ENCODE results near the gene CASQ1.

CASQ1 gene

GRCh38 chr1:160197231-160197630 lies 6.9 kb downstream of the CASQ1 start:
- no peak for DNase-seq
- H3K9me3 ChIP-seq (ENCODE audit: control insufficient read depth, low read length) = no peaks in the 10 kb centered on the region
- no peaks in the 10 kb centered on the region for H3K36me3 ChIP-seq (ENCODE audit: control insufficient read depth, insufficient read depth, low read length)
- no peaks in the 10 kb centered on the region for H3K27me3 ChIP-seq (replicated peaks; ENCODE audit: control insufficient read depth, insufficient read depth, low read length, poor library complexity, severe bottlenecking)
- no peaks in the 10 kb centered on the region for H3K4me1 ChIP-seq (ENCODE audit: control insufficient read depth, insufficient read depth, low read length, poor library complexity, severe bottlenecking)
- H3K27ac ChIP-seq (ENCODE audit: insufficient read depth, low read length, poor library complexity, severe bottlenecking) = no peak overlapping the region
- no peak overlapping the region for H3K4me3 ChIP-seq (ENCODE audit: insufficient read depth, low read depth, low read length, poor library complexity, severe bottlenecking)

GRCh38 chr1:160200786-160201185 lies 10.4 kb downstream of the CASQ1 start:
- Histone ChIP-seq H3K27ac (ENCODE audit: insufficient read depth, low read length, poor library complexity, severe bottlenecking) (no peak overlapping the region), H3K9me3 (ENCODE audit: control insufficient read depth, low read length) (no peaks in the 10 kb centered on the region), H3K36me3 (ENCODE audit: control insufficient read depth, insufficient read depth, low read length) (no peaks in the 10 kb centered on the region), H3K4me1 (ENCODE audit: control insufficient read depth, insufficient read depth, low read length, poor library complexity, severe bottlenecking) (peaks cover 6% of the 10 kb centered on the region), H3K27me3 (replicated peaks; ENCODE audit: control insufficient read depth, insufficient read depth, low read length, poor library complexity, severe bottlenecking) (no peaks in the 10 kb centered on the region), H3K4me3 (ENCODE audit: insufficient read depth, low read depth, low read length, poor library complexity, severe bottlenecking) (no peak overlapping the region)
- no peak for DNase-seq

- Histone ChIP-seq H3K4me1 (ENCODE audit: control insufficient read depth, insufficient read depth, low read length, poor library complexity, severe bottlenecking) (peaks cover 12% of the 10 kb centered on the region), H3K27me3 (replicated peaks; ENCODE audit: control insufficient read depth, insufficient read depth, low read length, poor library complexity, severe bottlenecking) (no peaks in the 10 kb centered on the region), H3K9me3 (ENCODE audit: control insufficient read depth, low read length) (no peaks in the 10 kb centered on the region), H3K36me3 (ENCODE audit: control insufficient read depth, insufficient read depth, low read length) (no peaks in the 10 kb centered on the region), H3K27ac (ENCODE audit: insufficient read depth, low read length, poor library complexity, severe bottlenecking) (no peak overlapping the region), H3K4me3 (ENCODE audit: insufficient read depth, low read depth, low read length, poor library complexity, severe bottlenecking) (no peak overlapping the region)
- DNase-seq = no peak
Observed at GRCh38 chr1:160204526-160205241, 14.3 kb downstream of the CASQ1 start.

GRCh38 chr1:160205242-160206035 lies 15.1 kb downstream of the CASQ1 start, which contains the start of gene PEA15:
Gene PEA15, plus strand, starts transcription at chr1:160205384. Its CDS starts 6,161 bp downstream, at chr1:160211545.
- Histone ChIP-seq H3K4me3 (ENCODE audit: insufficient read depth, low read depth, low read length, poor library complexity, severe bottlenecking) (peak within 1 kb of the TSS; percentile 90), H3K9me3 (ENCODE audit: control insufficient read depth, low read length) (no peaks in the 10 kb centered on the region), H3K36me3 (ENCODE audit: control insufficient read depth, insufficient read depth, low read length) (no peaks in the 10 kb centered on the region), H3K4me1 (ENCODE audit: control insufficient read depth, insufficient read depth, low read length, poor library complexity, severe bottlenecking) (peaks cover 12% of the 10 kb centered on the region), H3K27ac (ENCODE audit: insufficient read depth, low read length, poor library complexity, severe bottlenecking) (peak within 1 kb of the TSS; percentile 71), H3K27me3 (replicated peaks; ENCODE audit: control insufficient read depth, insufficient read depth, low read length, poor library complexity, severe bottlenecking) (no peaks in the 10 kb centered on the region)
- peak; percentile 38 to 54 (median 51) for DNase-seq

- Histone ChIP-seq H3K4me1 (ENCODE audit: control insufficient read depth, insufficient read depth, low read length, poor library complexity, severe bottlenecking) (peaks cover 12% of the 10 kb centered on the region), H3K36me3 (ENCODE audit: control insufficient read depth, insufficient read depth, low read length) (no peaks in the 10 kb centered on the region), H3K4me3 (ENCODE audit: insufficient read depth, low read depth, low read length, poor library complexity, severe bottlenecking) (peak overlapping the region; percentile 90), H3K9me3 (ENCODE audit: control insufficient read depth, low read length) (no peaks in the 10 kb centered on the region), H3K27me3 (replicated peaks; ENCODE audit: control insufficient read depth, insufficient read depth, low read length, poor library complexity, severe bottlenecking) (no peaks in the 10 kb centered on the region), H3K27ac (ENCODE audit: insufficient read depth, low read length, poor library complexity, severe bottlenecking) (peak overlapping the region; percentile 71)
- peak; percentile 26 to 41 (median 29) for DNase-seq
Observed at GRCh38 chr1:160206036-160206389, 15.6 kb downstream of the CASQ1 start.

GRCh38 chr1:160206421-160207117 lies 16.2 kb downstream of the CASQ1 start:
- H3K9me3 ChIP-seq (ENCODE audit: control insufficient read depth, low read length) = no peaks in the 10 kb centered on the region
- no peaks in the 10 kb centered on the region for H3K27me3 ChIP-seq (replicated peaks; ENCODE audit: control insufficient read depth, insufficient read depth, low read length, poor library complexity, severe bottlenecking)
- no peaks in the 10 kb centered on the region for H3K36me3 ChIP-seq (ENCODE audit: control insufficient read depth, insufficient read depth, low read length)
- peaks cover 12% of the 10 kb centered on the region for H3K4me1 ChIP-seq (ENCODE audit: control insufficient read depth, insufficient read depth, low read length, poor library complexity, severe bottlenecking)
- no peak for DNase-seq
- peak overlapping the region; percentile 71 for H3K27ac ChIP-seq (ENCODE audit: insufficient read depth, low read length, poor library complexity, severe bottlenecking)
- H3K4me3 ChIP-seq (ENCODE audit: insufficient read depth, low read depth, low read length, poor library complexity, severe bottlenecking) = no peak overlapping the region

- Histone ChIP-seq H3K27ac (ENCODE audit: insufficient read depth, low read length, poor library complexity, severe bottlenecking) (no peak overlapping the region), H3K4me3 (ENCODE audit: insufficient read depth, low read depth, low read length, poor library complexity, severe bottlenecking) (no peak overlapping the region), H3K27me3 (replicated peaks; ENCODE audit: control insufficient read depth, insufficient read depth, low read length, poor library complexity, severe bottlenecking) (no peaks in the 10 kb centered on the region), H3K9me3 (ENCODE audit: control insufficient read depth, low read length) (no peaks in the 10 kb centered on the region), H3K36me3 (ENCODE audit: control insufficient read depth, insufficient read depth, low read length) (peaks cover 2% of the 10 kb centered on the region), H3K4me1 (ENCODE audit: control insufficient read depth, insufficient read depth, low read length, poor library complexity, severe bottlenecking) (peaks cover 12% of the 10 kb centered on the region)
- DNase-seq = no peak
Observed at GRCh38 chr1:160207118-160207650, 16.8 kb downstream of the CASQ1 start.

GRCh38 chr1:160207771-160208556 lies 17.6 kb downstream of the CASQ1 start:
- Histone ChIP-seq H3K36me3 (ENCODE audit: control insufficient read depth, insufficient read depth, low read length) (peaks cover 9% of the 10 kb centered on the region), H3K27me3 (replicated peaks; ENCODE audit: control insufficient read depth, insufficient read depth, low read length, poor library complexity, severe bottlenecking) (no peaks in the 10 kb centered on the region), H3K9me3 (ENCODE audit: control insufficient read depth, low read length) (no peaks in the 10 kb centered on the region), H3K4me3 (ENCODE audit: insufficient read depth, low read depth, low read length, poor library complexity, severe bottlenecking) (no peak overlapping the region), H3K27ac (ENCODE audit: insufficient read depth, low read length, poor library complexity, severe bottlenecking) (no peak overlapping the region), H3K4me1 (ENCODE audit: control insufficient read depth, insufficient read depth, low read length, poor library complexity, severe bottlenecking) (peaks cover 12% of the 10 kb centered on the region)
- no peak for DNase-seq

- Histone ChIP-seq H3K27me3 (replicated peaks; ENCODE audit: control insufficient read depth, insufficient read depth, low read length, poor library complexity, severe bottlenecking) (no peaks in the 10 kb centered on the region), H3K4me3 (ENCODE audit: insufficient read depth, low read depth, low read length, poor library complexity, severe bottlenecking) (no peak overlapping the region), H3K27ac (ENCODE audit: insufficient read depth, low read length, poor library complexity, severe bottlenecking) (no peak overlapping the region), H3K36me3 (ENCODE audit: control insufficient read depth, insufficient read depth, low read length) (peaks cover 15% of the 10 kb centered on the region), H3K9me3 (ENCODE audit: control insufficient read depth, low read length) (no peaks in the 10 kb centered on the region), H3K4me1 (ENCODE audit: control insufficient read depth, insufficient read depth, low read length, poor library complexity, severe bottlenecking) (peaks cover 12% of the 10 kb centered on the region)
- DNase-seq = no peak
Observed at GRCh38 chr1:160208557-160209320, 18.4 kb downstream of the CASQ1 start.

Data from effector memory CD4-positive, alpha-beta T cell (primary cell).